ENCODE measurements around the gene KLF6.

The KLF6 gene

GRCh38 chr10:3828404-3829155, 43.6 kb upstream of the KLF6 start:
- no peak for DNase-seq (ENCODE audit: low read depth, low spot score)
- H3K4me3 ChIP-seq = peak overlapping the region; percentile 65
- no peaks in the 10 kb centered on the region for H3K36me3 ChIP-seq (ENCODE audit: insufficient read depth, low read length)
- no peak overlapping the region for H3K27ac ChIP-seq
- TF ChIP-seq EZH2 (IDR thresholded peaks at IDR 0.05) (no peak), POLR2AphosphoS5 (IDR thresholded peaks at IDR 0.05; ENCODE audit: borderline replicate concordance, low read depth, low read length) (no peak), FOXP2 (optimal IDR thresholded peaks at IDR 0.05; ENCODE audit: control extremely low read depth, extremely low read length, insufficient read depth) (no peak)
- H3K9ac ChIP-seq (ENCODE audit: insufficient read length) = peak overlapping the region; percentile 53
- no peaks in the 10 kb centered on the region for H3K9me3 ChIP-seq (ENCODE audit: low read depth, low read length)

- Histone ChIP-seq H3K36me3 (ENCODE audit: insufficient read depth, low read length) (no peaks in the 10 kb centered on the region), H3K9ac (ENCODE audit: insufficient read length) (no peak overlapping the region), H3K27ac (no peak overlapping the region), H3K9me3 (ENCODE audit: low read depth, low read length) (no peaks in the 10 kb centered on the region), H3K4me3 (no peak overlapping the region)
- DNase-seq (ENCODE audit: low read depth, low spot score) = no peak
- TF ChIP-seq POLR2AphosphoS5 (IDR thresholded peaks at IDR 0.05; ENCODE audit: borderline replicate concordance, low read depth, low read length) (no peak), EZH2 (IDR thresholded peaks at IDR 0.05) (no peak), FOXP2 (optimal IDR thresholded peaks at IDR 0.05; ENCODE audit: control extremely low read depth, extremely low read length, insufficient read depth) (no peak)
Measured at GRCh38 chr10:3827768-3828403, 42.9 kb upstream of the KLF6 start.

- H3K9me3 ChIP-seq (ENCODE audit: low read depth, low read length) = no peaks in the 10 kb centered on the region
- no peaks in the 10 kb centered on the region for H3K36me3 ChIP-seq (ENCODE audit: insufficient read depth, low read length)
- H3K9ac ChIP-seq (ENCODE audit: insufficient read length) = no peak overlapping the region
- no peak overlapping the region for H3K27ac ChIP-seq
- H3K4me3 ChIP-seq = no peak overlapping the region
- TF ChIP-seq POLR2AphosphoS5 (IDR thresholded peaks at IDR 0.05; ENCODE audit: borderline replicate concordance, low read depth, low read length) (no peak), EZH2 (IDR thresholded peaks at IDR 0.05) (no peak), FOXP2 (optimal IDR thresholded peaks at IDR 0.05; ENCODE audit: control extremely low read depth, extremely low read length, insufficient read depth) (no peak)
- no peak for DNase-seq (ENCODE audit: low read depth, low spot score)
Measured at GRCh38 chr10:3827266-3827665, 42.3 kb upstream of the KLF6 start.

- H3K9ac ChIP-seq (ENCODE audit: insufficient read length) = no peak overlapping the region
- no peak overlapping the region for H3K4me3 ChIP-seq
- TF ChIP-seq EZH2 (IDR thresholded peaks at IDR 0.05) = no peak
- H3K36me3 ChIP-seq (ENCODE audit: insufficient read depth, low read length) = no peaks in the 10 kb centered on the region
- no peak for DNase-seq (ENCODE audit: low read depth, low spot score)
- no peak overlapping the region for H3K27ac ChIP-seq
- no peaks in the 10 kb centered on the region for H3K9me3 ChIP-seq (ENCODE audit: low read depth, low read length)
Measured at GRCh38 chr10:3825862-3826351, 40.9 kb upstream of the KLF6 start.

- no peak for DNase-seq (ENCODE audit: low read depth, low spot score)
- Histone ChIP-seq H3K36me3 (ENCODE audit: insufficient read depth, low read length) (no peaks in the 10 kb centered on the region), H3K9me3 (ENCODE audit: low read depth, low read length) (no peaks in the 10 kb centered on the region), H3K27ac (no peak overlapping the region), H3K9ac (ENCODE audit: insufficient read length) (no peak overlapping the region), H3K4me3 (no peak overlapping the region)
- no peak for TF ChIP-seq EZH2 (IDR thresholded peaks at IDR 0.05)
- TF ChIP-seq FOXP2 (optimal IDR thresholded peaks at IDR 0.05; ENCODE audit: control extremely low read depth, extremely low read length, insufficient read depth) = no peak
- TF ChIP-seq POLR2AphosphoS5 (IDR thresholded peaks at IDR 0.05; ENCODE audit: borderline replicate concordance, low read depth, low read length) = no peak
Measured at GRCh38 chr10:3825244-3825643, 40.2 kb upstream of the KLF6 start.

GRCh38 chr10:3822541-3823330, 37.7 kb upstream of the KLF6 start:
- TF ChIP-seq FOXP2 (optimal IDR thresholded peaks at IDR 0.05; ENCODE audit: control extremely low read depth, extremely low read length, insufficient read depth) (no peak), EZH2 (IDR thresholded peaks at IDR 0.05) (no peak), POLR2AphosphoS5 (IDR thresholded peaks at IDR 0.05; ENCODE audit: borderline replicate concordance, low read depth, low read length) (no peak)
- Histone ChIP-seq H3K9ac (ENCODE audit: insufficient read length) (no peak overlapping the region), H3K9me3 (ENCODE audit: low read depth, low read length) (no peaks in the 10 kb centered on the region), H3K4me3 (no peak overlapping the region), H3K27ac (no peak overlapping the region), H3K36me3 (ENCODE audit: insufficient read depth, low read length) (no peaks in the 10 kb centered on the region)
- no peak for DNase-seq (ENCODE audit: low read depth, low spot score)

DNA sequence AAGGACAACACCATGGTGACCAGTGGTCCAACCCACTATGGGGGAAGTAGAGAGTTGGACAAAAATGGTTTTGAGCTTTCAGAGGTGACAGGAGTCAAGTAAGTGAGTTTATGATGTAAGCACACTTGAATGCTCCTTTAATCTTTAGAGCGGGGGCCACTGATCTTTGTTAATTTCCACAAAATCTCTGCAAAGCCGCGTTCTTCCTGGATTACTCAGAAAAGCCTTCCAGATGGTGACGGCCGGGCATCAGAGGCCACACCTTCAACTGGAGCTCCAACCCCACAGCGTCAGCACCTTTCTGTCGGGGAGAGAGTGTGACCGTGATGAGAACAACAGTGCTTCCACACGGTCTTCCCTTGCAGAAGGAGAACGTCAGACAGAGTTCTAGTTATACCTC, 35.2 kb upstream of the KLF6 start:
- no peak overlapping the region for H3K4me3 ChIP-seq
- DNase-seq (ENCODE audit: low read depth, low spot score) = no peak
- H3K9ac ChIP-seq (ENCODE audit: insufficient read length) = no peak overlapping the region
- no peaks in the 10 kb centered on the region for H3K9me3 ChIP-seq (ENCODE audit: low read depth, low read length)
- no peaks in the 10 kb centered on the region for H3K36me3 ChIP-seq (ENCODE audit: insufficient read depth, low read length)
- TF ChIP-seq POLR2AphosphoS5 (IDR thresholded peaks at IDR 0.05; ENCODE audit: borderline replicate concordance, low read depth, low read length) = no peak
- no peak for TF ChIP-seq FOXP2 (optimal IDR thresholded peaks at IDR 0.05; ENCODE audit: control extremely low read depth, extremely low read length, insufficient read depth)
- H3K27ac ChIP-seq = no peak overlapping the region

GRCh38 chr10:3816995-3817394, 32.0 kb upstream of the KLF6 start:
- no peak for TF ChIP-seq POLR2AphosphoS5 (IDR thresholded peaks at IDR 0.05; ENCODE audit: borderline replicate concordance, low read depth, low read length)
- TF ChIP-seq EZH2 (IDR thresholded peaks at IDR 0.05) = no peak
- no peak for TF ChIP-seq FOXP2 (optimal IDR thresholded peaks at IDR 0.05; ENCODE audit: control extremely low read depth, extremely low read length, insufficient read depth)

More at GRCh38 chr10:3816995-3817394, 32.0 kb upstream of the KLF6 start:
- H3K9ac ChIP-seq (ENCODE audit: insufficient read length) = no peak overlapping the region
- H3K9me3 ChIP-seq (ENCODE audit: low read depth, low read length) = no peaks in the 10 kb centered on the region
- DNase-seq (ENCODE audit: low read depth, low spot score) = no peak
- no peak overlapping the region for H3K4me3 ChIP-seq
- no peak overlapping the region for H3K27ac ChIP-seq
- H3K36me3 ChIP-seq (ENCODE audit: insufficient read depth, low read length) = no peaks in the 10 kb centered on the region

All from SK-N-MC (cell line).